Kidney glomerular epithelial cell (primary cell): Measurements from ENCODE around the gene PLLP.
A peak's percentile ranks its signal among the peaks of the same experiment; 100 is the strongest.
"Not testable (repeated sequence)": the region's sequence is repeated elsewhere in the genome, so short reads cannot be mapped to it uniquely, and the experiment has no call there.

Experiments
- DNase-seq: peaks from one replicate; lab custom pipeline; 2025; lab: John Stamatoyannopoulos, UW

PLLP gene

DNA sequence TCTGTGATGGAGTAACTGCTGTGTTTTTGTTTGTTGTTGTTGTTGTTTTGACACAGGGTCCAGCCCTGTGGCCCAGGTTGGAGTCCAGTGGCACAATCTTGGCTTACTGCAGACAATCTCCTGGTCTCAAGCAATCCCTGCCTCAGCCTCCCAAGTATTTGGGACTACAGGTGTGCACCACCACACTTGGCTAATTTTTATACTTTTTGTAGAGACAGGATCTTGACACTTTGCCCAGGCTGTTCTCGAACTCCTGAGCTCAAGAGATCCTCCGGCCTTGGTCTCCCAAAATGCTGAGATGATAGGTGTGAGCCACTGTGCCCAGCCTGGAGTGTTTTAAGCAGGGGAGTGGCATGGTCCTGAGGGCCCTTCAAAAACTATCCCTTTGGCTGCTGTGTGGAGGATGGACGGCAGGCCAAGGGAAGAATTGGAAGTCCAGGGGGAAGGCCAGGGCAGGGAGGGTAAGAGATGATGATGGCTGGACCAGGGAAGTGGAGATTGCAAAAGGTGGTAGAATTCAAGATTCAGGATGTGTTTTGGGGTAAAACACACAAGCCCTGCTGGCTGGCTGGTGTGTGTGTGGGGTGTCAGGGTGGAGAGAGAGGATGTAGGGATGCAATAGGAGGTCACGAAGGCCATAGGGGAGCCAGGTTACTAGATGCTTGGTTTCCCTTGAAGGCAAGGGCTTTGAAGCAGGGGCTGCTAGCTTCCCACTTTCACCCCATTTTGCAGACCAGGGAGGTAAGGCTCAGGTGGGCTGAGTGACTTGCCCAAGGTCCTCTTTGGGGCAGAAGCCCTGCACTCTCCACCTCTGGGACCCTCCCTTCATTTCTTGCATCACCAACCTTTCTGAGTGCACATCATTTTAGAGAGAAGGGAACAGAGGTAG is 18.8 kb upstream of the PLLP start:
- DNase-seq = no peak

DNA sequence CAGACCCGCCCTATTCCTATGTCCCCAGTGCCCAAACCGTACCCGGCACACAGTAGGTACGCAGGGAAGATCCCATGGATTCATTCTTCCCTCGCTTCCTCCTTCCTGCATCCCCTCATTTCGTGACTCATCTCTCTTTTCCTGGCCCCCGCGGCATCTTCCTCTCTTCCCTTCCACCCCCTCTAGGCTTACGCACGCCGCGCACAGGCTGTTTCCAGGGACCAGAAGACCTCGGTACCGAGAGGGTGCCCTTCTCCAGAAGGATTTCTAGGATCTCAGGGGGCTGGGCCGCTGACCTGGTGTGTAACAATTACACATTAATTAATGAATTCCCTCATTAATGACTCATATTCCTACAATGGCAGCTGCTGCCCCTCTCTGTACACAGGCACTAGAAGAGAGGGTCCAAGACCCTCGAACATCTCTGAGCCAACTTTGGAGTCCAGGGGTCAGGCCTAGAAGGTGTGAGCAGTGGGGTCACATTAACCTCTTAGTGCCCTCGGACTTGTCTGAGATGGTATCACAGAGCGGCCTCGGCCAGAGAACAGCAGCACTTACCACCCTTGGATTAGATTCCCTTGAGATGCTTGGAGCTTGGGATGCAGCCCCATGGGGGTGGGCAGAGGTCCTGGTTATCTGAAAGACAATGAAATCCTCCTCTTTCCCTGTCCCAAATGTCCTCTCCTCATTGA is 16.8 kb upstream of the PLLP start:
- DNase-seq = no peak

DNA sequence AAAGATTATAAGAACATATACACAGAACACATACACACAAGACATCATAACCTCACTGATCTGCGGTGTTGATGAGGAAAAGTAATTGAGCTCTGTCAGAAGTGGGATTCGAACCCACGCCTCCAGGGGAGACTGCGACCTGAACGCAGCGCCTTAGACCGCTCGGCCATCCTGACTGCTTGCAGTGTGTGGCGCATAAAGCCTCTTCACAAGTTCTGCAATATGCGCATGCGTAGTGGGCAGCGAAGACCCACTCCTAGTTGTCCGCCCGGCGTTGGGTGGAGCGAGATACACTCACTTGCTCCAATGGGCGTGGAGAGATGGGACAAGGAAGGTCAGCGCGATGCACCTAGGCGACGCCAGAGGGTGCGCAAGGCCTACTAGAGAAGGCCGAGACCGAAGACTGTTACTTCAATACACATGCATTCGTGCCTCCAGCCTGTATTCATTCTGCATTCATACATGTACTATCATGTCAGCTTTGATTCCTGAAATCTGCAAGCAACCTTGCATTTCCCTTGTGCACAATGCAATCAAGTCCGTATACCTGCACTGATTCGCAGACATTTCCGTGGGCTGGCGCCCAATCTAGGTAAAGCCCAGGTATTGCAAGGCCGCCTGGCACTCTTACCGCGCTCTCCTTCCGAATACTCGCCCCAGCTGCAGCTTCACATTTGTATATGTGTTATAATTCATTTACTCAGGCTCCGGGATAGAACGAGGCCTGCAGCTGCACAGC is 16.1 kb upstream of the PLLP start:
- DNase-seq = peak; percentile 98

DNA sequence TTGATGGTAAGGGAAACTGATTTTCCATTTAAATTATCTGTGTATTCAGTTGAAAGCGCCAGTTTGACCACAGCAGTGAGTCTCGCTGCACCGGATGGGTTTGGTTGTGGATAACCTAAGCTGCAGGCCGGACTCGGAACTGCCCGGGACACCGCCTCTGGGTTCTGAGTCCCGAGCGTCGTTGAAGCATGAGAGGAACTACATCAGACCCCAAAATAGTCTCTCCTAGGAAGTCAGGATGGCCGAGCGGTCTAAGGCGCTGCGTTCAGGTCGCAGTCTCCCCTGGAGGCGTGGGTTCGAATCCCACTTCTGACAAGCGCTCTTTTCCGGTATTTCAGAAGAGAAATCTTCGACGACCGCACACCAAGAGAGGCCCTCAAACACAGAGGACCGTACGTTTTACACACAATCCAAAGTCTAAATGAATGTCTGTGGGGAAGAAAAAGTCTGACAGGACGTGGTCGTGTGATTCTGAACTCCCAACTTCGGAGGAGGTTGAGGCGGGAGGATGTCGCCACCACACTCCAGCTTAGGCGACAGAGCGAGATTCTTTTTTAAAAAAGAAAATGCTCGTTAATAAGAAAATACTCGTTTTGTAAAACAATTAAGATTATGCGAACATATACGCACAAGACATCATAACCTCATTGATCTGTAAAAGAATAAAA is 15.4 kb upstream of the PLLP start:
- peak; percentile 96 for DNase-seq

DNA sequence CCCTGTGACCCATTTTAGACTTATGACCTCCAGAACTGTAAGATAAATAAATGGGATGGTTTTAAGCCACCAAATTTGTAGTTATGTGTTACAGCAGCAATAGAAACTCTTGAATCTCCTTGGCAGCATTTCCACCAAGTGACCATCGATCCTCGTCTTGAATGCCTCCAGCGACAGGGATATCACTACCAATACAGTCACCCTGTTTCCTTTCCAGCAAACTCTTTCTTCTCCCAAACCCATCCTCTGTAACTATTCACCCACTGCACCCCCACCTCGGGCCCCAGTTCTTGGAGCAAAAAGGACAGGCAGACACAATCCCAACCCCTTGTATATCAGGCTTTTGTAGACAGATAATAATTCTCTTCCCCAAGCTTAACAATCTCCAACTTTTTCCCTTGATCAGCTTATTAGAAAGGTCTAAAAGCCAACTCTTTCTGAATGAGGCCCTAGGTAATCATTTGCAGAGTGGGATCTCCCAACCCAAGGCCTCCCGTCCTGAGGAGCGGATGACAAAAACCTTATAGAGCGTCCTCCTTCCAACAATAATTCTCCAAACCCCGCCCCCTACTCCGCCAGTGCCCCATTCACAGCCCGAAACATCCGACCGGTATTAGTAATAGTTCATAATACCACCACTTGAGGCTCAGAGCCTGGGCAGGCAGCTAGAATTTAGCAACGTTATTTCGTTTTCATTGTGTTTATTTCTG is 14.7 kb upstream of the PLLP start:
- peak; percentile 90 for DNase-seq

DNA sequence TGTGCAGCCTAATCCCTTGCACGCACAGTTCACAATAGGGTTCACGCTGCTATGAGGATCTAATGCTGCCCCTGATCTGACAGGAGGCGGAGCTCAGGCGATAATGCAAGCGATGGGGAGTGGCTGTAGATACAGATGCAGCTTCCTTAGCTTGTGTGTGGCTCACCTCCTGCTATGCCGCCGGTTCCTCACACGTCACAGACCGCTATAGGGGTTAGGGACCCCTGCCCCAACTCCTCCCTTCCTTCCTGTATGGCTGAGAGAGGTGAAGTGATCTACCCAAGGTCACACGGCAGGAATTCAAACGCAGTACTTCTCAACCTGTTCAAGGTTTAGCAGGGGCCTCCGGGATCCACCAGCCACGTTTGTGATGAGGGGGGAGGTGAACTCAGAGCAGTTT is 13.4 kb upstream of the PLLP start:
- DNase-seq = no peak

DNA sequence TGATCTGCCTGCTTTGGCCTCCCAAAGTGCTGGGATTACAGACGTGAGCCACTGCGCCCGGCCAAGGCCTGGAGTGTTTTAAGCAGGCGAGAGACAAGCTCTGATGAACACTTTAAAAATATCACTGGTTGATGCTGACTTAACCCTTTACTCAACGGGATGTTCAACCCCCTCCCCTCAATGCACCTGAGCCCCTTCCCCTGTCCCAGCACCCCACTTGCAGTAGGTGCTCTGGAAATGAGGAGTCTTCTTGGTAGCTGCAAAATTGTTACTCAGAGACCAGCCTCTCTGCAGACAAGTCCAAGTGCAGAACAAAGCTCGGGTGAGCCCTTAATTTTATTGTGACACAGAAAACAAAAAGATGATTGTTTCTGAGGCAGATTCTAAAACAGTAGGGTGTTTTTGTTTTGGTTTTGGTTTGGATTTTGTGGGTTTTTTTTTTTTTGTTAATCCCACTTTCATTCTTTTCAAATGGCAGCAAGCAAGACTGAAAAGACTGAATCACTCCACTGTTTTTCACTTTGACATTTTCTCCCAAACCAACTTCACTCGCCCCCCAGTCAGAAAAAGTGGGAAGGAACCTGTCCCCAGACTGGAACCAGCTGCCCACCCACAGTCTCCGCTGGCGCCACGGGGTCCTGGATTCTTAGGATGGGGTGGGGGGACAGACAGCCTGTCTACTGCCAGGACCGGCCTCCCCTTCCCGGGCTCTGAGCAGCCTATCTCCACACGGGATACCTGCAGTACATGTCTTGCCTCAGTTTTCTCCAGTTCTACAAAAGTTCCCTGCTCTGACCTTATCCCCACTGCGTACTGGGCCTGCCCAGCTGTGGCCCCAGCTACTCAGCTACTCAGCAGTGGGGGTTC is 5.2 kb upstream of the PLLP start:
- no peak for DNase-seq

DNA sequence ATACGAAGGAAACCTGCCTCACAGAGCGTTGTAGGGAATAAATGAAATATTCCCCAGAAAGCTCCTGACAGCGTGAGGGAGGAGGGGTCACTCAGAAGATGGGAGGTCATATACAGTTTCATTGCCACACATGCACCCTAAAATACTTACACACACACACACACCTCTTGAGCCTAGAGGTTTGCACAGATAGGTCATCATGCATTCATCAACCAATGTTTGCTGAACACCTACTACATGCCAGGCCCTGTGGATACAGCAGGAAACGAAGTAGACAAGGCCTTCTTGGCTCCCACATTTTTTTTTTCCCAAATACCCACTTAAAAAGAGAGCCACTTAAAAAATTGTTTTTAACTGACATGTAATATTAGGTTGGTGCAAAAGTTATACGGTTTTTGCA is 907 bp upstream of the PLLP start:
- DNase-seq = no peak

DNA sequence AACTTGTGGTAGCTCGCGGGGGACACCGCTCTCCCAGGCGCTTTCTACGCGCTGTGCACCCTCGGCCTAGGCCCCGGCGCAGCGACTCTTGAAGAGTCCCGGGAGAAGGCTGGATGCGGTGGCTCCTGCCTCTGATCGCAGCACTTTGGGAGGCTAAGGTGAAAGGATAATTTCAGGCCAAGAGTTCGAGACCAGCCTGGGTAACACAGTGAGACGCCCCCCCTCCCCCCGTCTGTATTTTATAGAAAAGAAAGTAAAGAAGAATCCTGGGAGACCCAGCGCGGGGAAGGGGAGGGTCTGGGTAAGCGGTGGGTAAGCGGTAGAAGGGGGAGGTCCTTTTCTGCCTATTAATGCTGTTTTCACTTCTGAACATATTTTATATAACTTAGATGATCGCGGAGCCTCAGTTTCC is 486 bp upstream of the PLLP start:
- no peak for DNase-seq

DNA sequence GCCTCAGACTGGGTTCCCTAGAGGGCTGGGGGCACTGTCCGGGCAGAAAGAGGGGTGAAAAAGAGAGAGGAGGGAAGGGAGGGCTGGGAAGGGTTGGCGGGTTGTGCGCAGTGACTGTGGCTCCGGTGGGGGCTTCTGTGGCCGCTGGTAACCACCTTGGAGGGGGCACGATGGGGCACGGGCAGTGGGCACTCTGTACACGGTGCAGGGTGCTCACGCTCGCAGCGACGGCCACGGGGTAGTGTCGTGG is 588 bp downstream of the PLLP start:
- no peak for DNase-seq

DNA sequence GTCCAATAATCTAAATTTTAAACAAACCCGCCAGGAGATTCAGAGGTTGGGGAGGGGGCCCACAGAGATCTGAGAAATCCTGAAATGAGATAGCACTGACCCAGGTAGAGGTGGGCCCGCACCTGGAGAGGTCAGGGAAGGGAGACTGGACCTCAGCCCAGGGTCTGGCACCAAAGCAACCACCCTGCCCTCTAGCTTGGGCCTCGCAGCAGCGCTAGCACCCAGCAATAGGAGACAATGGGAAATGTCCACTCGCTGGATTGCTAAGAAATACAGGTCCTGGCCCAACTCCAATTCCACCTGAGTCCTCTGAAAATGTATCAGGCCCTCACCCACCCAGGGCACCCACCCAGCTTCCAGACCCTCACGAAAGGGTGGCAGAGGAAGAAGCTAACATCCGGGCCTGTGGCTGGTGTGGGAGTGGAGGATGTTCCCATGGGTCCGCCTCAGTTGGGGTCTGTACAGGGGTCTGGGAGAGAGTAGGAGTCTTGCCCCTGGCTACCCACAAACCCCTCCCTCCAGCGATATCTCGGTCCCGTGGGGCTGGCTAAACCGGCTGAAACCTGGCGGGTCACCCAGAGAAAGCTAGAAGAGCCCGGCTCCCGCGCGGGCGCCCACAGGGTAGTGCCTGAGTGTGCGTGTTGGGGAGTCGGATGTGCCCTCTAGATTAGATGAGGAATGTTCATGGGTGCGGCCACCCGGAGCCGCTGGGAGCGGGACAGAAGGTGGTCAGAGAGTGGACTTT is 1.1 kb downstream of the PLLP start:
- no peak for DNase-seq

DNA sequence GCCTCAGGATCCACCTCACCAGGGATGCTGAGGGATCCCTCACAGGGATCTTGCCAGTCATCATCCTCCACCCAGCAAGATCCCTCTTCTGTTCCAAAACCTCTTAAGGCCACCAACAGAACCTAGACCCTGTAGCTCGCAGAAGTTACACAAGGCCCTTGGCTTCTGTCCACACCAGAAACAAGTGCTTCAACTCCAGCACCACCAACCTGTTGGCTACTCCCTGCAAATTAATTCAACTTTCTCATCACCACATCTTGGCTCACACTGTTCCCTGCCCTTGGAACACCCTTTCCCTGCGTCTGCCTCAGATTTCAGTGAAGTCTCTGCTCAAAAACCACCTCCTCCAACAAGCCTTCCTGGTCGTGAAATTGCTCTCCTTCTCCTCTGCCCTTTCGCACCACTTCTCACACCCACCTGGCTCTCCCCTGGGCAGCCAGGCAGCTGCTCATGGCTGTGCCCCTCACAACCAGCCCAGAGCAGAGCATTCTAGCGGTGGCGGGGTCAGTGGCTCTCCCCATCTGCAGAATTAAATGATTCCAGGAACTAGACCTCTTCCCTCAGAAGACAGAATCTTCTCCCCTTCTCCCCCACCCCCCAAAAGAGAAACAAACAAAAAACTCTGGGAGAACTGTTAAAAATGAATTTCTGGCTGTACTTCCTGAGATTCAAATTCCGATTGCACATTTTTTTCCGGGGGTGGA is 1.8 kb downstream of the PLLP start:
- no peak for DNase-seq

DNA sequence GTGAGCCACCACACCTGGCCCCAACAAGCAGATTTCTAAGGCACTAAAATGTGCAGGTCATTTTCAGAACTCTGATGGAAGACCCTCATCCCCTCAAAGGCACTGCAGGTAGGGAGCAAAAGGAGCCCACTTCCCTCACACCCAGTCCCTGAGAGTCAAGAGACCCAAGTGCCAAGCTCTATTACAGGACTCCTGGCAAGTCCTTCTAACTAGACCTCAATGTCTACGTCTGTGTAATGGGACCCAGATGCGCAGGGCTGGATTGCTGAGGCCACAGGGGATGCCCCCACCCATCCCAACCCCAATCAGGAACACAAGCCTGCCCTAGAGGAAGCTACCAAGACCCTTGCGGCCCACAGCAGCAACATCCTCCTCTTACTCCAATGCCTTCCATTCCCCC is 2.7 kb downstream of the PLLP start:
- DNase-seq = no peak

DNA sequence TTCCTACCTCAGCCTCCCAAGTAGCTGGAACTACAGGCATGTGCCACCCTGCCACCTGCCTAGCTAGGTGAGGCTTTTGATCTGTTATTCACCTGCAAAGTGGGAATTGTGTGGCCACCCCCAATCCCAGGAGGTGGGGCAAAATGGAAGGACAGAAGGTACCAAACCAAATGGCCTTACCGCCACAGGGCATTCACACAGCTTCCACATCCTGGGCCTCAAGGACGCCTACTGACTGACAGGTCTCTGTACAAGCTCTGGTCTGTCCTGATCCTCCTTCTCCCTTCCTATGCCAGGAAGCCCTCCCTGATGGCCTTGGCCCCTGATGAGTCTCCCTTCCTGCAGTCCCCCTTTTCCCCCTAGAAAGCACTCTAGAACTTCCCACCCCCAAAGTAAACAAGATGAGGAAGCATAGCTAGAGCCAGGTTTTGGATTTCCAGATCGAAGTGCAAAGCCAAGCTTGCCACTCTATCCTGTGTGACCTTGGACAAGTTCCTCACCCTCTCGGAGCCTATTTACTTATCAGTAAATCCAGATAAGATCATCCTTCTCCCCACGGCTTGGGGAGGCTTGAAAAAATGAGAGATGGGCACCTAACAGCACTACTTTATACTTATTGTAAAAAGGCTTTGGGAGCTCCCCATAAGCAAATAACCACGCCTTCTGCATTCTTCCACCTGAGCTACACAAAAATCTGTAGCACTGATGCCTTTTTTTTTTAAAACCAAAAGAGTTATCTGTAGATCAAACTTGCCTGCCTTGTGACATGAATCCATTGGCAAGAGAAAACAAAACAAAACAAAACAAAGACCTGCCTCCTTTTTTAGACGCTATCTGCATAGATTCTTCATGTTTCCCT is 4.5 kb downstream of the PLLP start:
- DNase-seq = no peak

DNA sequence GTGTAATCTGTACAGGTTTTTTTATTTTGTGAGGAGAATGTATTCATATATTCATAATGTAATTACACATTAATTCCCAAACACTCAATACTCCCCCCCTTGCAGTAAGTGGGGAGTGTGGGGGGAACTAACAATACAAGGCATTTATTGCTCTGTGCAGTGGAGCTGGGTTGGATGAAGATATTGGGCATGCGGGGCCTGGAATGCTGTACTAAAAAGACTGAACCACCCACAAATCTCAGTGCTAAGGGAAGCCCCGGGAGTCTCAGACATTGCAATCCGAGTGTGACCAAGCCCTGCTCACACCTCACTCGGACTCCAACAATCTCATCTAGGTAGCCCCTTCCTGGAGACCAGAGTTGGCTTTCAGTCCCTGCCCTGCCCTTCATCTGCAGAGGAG is 6.0 kb downstream of the PLLP start:
- no peak for DNase-seq

DNA sequence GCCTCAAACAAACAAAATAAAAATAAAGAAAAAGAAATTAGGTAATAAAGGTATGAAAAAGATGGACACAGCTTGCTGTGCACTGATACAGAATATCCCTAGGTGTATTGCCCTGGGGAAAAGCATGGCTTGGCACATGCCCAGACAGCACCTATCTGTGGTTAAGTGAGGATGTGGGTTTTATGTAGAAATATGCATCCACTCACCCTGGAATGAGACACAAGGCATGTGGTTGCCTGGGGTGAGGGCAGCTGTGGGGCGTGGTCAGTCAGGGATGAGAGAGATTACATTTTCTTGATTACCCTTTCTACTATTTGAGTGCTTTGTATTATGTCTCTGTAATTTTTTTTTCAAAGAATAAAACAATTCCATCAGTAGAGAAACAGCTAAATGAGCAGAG is 6.9 kb downstream of the PLLP start:
- DNase-seq = peak; percentile 78

DNA sequence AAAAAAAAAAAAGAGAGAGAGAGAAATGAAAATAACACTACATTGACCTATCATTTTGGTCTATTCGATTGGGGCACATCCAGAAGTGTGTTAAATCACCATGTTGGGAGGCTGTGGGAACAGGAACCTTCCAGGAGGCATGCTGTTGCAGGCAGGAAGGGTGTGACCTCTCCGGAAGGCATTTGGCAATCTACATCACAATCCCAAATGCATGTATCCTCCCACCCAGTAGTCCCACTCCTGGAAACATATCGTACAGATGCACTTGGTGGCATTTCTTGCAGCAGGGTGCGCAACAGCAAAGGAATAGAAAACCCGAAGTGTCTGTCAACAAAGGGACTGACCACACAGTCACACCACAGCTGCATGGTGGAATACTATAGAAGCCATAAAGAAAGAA is 7.9 kb downstream of the PLLP start:
- no peak for DNase-seq

DNA sequence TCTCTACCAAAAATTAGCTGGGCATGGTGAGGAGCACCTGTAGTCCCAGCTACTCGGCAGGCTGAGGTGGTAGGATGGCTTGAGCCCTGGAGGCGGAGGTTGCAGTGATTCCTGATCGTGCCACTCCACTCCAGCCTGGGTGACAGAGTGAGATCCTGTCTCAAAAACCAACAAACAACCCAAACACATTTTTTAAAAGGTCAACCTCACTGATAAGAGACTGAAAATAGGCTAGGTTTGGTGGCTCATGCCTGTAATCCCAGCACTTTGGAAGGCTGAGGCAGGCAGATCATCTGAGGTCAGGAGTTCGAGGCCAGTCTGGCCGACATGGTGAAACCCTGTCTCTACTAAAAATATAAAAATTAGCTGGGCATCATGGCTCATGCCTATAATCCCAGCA is 8.5 kb downstream of the PLLP start:
- not testable (repeated sequence) for DNase-seq

DNA sequence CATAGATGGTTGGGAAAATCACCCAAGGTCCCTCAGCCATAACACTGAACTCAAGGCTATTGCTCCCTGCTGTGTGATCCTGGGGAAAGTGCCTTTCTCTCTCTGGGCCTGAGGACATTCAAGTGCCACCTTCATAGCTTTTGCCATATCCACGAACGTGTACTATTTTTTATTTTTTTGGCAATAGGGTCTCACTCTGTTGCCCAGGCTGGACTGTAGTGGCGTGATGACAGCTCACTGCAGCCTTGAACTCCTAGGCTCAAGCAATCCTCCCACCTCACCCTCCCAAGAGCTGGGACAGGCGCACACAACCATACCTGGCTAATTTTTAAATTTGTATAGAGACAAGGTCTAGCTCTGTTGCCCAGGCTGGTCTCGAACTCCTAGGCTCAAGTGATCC is 10.6 kb downstream of the PLLP start:
- no peak for DNase-seq
